ENCODE measurements around the gene LRRC8D. TPM values are rescaled to one million over a fixed set of nuclear protein-coding genes. Genes with fewer than 3 reads are reported as not detected.

Gene LRRC8D
- total RNA-seq, 1 experiment from 2014 or later, result 19.6 TPM

- H3K9me2 ChIP-seq (replicated peaks; ENCODE audit: low read length), result no peaks in the 10 kb centered on the region
- H3K4me2 ChIP-seq (ENCODE audit: low read length), result no peak overlapping the region
- DNase-seq (no peak), ATAC-seq (no peak)
- no peaks in the 10 kb centered on the region for H3K9me3 ChIP-seq (ENCODE audit: low read length)
- H3K4me1 ChIP-seq (ENCODE audit: insufficient read depth, low read length), result peaks cover 22% of the 10 kb centered on the region
- intact Hi-C loops (cut with micrococcal nuclease), result no loop called here
- ChIA-PET CTCF (no interaction called here), POLR2A (ENCODE audit: unreplicated experiment) (no interaction called here)
- no peaks in the 10 kb centered on the region for H3K36me3 ChIP-seq (ENCODE audit: low read depth, low read length)
- H3K4me3 ChIP-seq (ENCODE audit: low read length), result no peak overlapping the region
- H3K79me2 ChIP-seq (ENCODE audit: low read length), result no peaks in the 10 kb centered on the region
- H4K20me1 ChIP-seq (ENCODE audit: low read length), result no peaks in the 10 kb centered on the region
- H3K9ac ChIP-seq (ENCODE audit: low read length), result no peak overlapping the region
- H3K27ac ChIP-seq (ENCODE audit: low read length), result no peak overlapping the region
- no peaks in the 10 kb centered on the region for H3F3A ChIP-seq (ENCODE audit: low read length, unreplicated experiment)
- H2AFZ ChIP-seq (ENCODE audit: low read length), result no peak overlapping the region
- no TSS peak for BruUV-seq (replicated peaks)
- H3K27me3 ChIP-seq (ENCODE audit: low read length), result no peaks in the 10 kb centered on the region
- no peak for TF ChIP-seq CTCF (conservative IDR thresholded peaks at IDR 0.05; ENCODE audit: low read depth, low read length)
- no peak for TF ChIP-seq EZH2 (IDR thresholded peaks at IDR 0.05; ENCODE audit: low read length, unreplicated experiment)
- no peak for TF ChIP-seq EZH2phosphoT487 (IDR thresholded peaks at IDR 0.05; ENCODE audit: borderline replicate concordance, low read length)
Observed at GRCh38 chr1:89806616-89807015, 14.2 kb upstream of the LRRC8D start.

- peaks cover 22% of the 10 kb centered on the region for H3K4me1 ChIP-seq (ENCODE audit: insufficient read depth, low read length)
- no peaks in the 10 kb centered on the region for H3K36me3 ChIP-seq (ENCODE audit: low read depth, low read length)
- DNase-seq, result no peak
- H3K4me3 ChIP-seq (ENCODE audit: low read length), result no peak overlapping the region
- no peaks in the 10 kb centered on the region for H4K20me1 ChIP-seq (ENCODE audit: low read length)
- no peaks in the 10 kb centered on the region for H3K27me3 ChIP-seq (ENCODE audit: low read length)
- ChIA-PET CTCF (no interaction called here), POLR2A (ENCODE audit: unreplicated experiment) (no interaction called here)
- H2AFZ ChIP-seq (ENCODE audit: low read length), result no peak overlapping the region
- intact Hi-C loops (cut with micrococcal nuclease), result no loop called here
- H3K4me2 ChIP-seq (ENCODE audit: low read length), result no peak overlapping the region
- no peaks in the 10 kb centered on the region for H3K9me3 ChIP-seq (ENCODE audit: low read length)
- H3K9me2 ChIP-seq (replicated peaks; ENCODE audit: low read length), result no peaks in the 10 kb centered on the region
- H3K27ac ChIP-seq (ENCODE audit: low read length), result no peak overlapping the region
- BruUV-seq (replicated peaks), result no TSS peak
- no peaks in the 10 kb centered on the region for H3K79me2 ChIP-seq (ENCODE audit: low read length)
- H3K9ac ChIP-seq (ENCODE audit: low read length), result no peak overlapping the region
- TF ChIP-seq EZH2phosphoT487 (IDR thresholded peaks at IDR 0.05; ENCODE audit: borderline replicate concordance, low read length) (no peak), CTCF (conservative IDR thresholded peaks at IDR 0.05; ENCODE audit: low read depth, low read length) (no peak), EZH2 (IDR thresholded peaks at IDR 0.05; ENCODE audit: low read length, unreplicated experiment) (no peak)
- H3F3A ChIP-seq (ENCODE audit: low read length, unreplicated experiment), result no peaks in the 10 kb centered on the region
- ATAC-seq, result no peak
Observed at GRCh38 chr1:89807503-89807902, 13.3 kb upstream of the LRRC8D start.

- H3K79me2 ChIP-seq (ENCODE audit: low read length), result no peaks in the 10 kb centered on the region
- no peaks in the 10 kb centered on the region for H3K9me2 ChIP-seq (replicated peaks; ENCODE audit: low read length)
- no peaks in the 10 kb centered on the region for H3F3A ChIP-seq (ENCODE audit: low read length, unreplicated experiment)
- H3K9me3 ChIP-seq (ENCODE audit: low read length), result no peaks in the 10 kb centered on the region
- no peak overlapping the region for H3K4me3 ChIP-seq (ENCODE audit: low read length)
- peaks cover 22% of the 10 kb centered on the region for H3K4me1 ChIP-seq (ENCODE audit: insufficient read depth, low read length)
- H3K27me3 ChIP-seq (ENCODE audit: low read length), result no peaks in the 10 kb centered on the region
- POLR2A ChIA-PET (ENCODE audit: unreplicated experiment), result interaction anchor here (0.5 kb wide), 1 partner anchor 170 kb away, joined by 26 read pairs; no protein-coding TSS in a partner anchor
- no TSS peak for BruUV-seq (replicated peaks)
- H3K4me2 ChIP-seq (ENCODE audit: low read length), result peak overlapping the region; percentile 24
- intact Hi-C loops (cut with micrococcal nuclease), result no loop called here
- 0 out of 2 replicates have a peak overlapping the region, but pooled peaks have one; percentile 7 for H2AFZ ChIP-seq (ENCODE audit: low read length)
- H3K36me3 ChIP-seq (ENCODE audit: low read depth, low read length), result no peaks in the 10 kb centered on the region
- ATAC-seq (no peak), DNase-seq (no peak)
- H4K20me1 ChIP-seq (ENCODE audit: low read length), result no peaks in the 10 kb centered on the region
- no peak overlapping the region for H3K9ac ChIP-seq (ENCODE audit: low read length)
- CTCF ChIA-PET, result no interaction called here
- TF ChIP-seq EZH2 (IDR thresholded peaks at IDR 0.05; ENCODE audit: low read length, unreplicated experiment) (no peak), EZH2phosphoT487 (IDR thresholded peaks at IDR 0.05; ENCODE audit: borderline replicate concordance, low read length) (no peak), CTCF (conservative IDR thresholded peaks at IDR 0.05; ENCODE audit: low read depth, low read length) (no peak)
- 0 out of 2 replicates have a peak overlapping the region, but pooled peaks have one; percentile 13 for H3K27ac ChIP-seq (ENCODE audit: low read length)
Observed at GRCh38 chr1:89807983-89808382, 12.8 kb upstream of the LRRC8D start.
